ENCODE results near the gene SHROOM3.

Gene SHROOM3

GRCh38 chr4:76492055-76492454, 57.0 kb downstream of the SHROOM3 start:
- no peaks in the 10 kb centered on the region for H3F3A ChIP-seq (ENCODE audit: insufficient read depth)
- H3K79me2 ChIP-seq (ENCODE audit: insufficient read depth, low read length): no peaks in the 10 kb centered on the region
- H3K36me3 ChIP-seq (ENCODE audit: low read length): no peaks in the 10 kb centered on the region
- no peak overlapping the region for H3K4me3 ChIP-seq (ENCODE audit: insufficient read depth, low read length, poor library complexity, severe bottlenecking)
- H3K9me2 ChIP-seq (replicated peaks; ENCODE audit: insufficient read depth, low read length): no peaks in the 10 kb centered on the region
- H3K4me2 ChIP-seq (ENCODE audit: low read depth, low read length, poor library complexity, severe bottlenecking): no peak overlapping the region
- H4K20me1 ChIP-seq (ENCODE audit: low read depth, low read length): no peaks in the 10 kb centered on the region
- H3K9ac ChIP-seq (ENCODE audit: low read length): no peak overlapping the region
- no peak overlapping the region for H3K27ac ChIP-seq (ENCODE audit: low read depth, low read length)
- no peaks in the 10 kb centered on the region for H3K9me3 ChIP-seq (ENCODE audit: insufficient read depth, low read length)
- TF ChIP-seq CTCF (IDR thresholded peaks at IDR 0.05; ENCODE audit: insufficient read depth, low read length, poor library complexity, severe bottlenecking) (no peak), EZH2phosphoT487 (conservative IDR thresholded peaks at IDR 0.05; ENCODE audit: low read length) (no peak)
- H2AFZ ChIP-seq (ENCODE audit: low read depth, low read length, severe bottlenecking): no peak overlapping the region
- H3K27me3 ChIP-seq (ENCODE audit: low read length): no peaks in the 10 kb centered on the region

DNA sequence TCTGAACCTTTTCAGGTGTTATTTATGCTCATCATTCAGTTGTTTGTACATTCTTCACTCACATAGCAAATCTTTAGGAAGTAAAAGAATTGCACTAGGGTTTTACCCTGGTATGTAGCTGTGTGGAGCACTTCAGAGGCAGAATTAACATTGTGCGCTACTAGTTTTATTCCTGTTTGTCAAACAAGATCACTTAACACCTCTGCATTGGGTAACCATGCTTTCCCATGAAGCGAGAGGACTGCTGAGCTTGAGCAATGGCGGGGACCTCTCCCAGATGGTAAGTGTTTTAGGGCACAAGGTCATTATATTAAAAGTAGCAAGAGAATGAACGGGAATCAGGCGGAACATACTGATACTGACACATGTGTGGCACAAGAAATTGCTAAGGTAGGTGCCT, 59.2 kb downstream of the SHROOM3 start:
- Histone ChIP-seq H3K36me3 (ENCODE audit: low read length) (no peaks in the 10 kb centered on the region), H2AFZ (ENCODE audit: low read depth, low read length, severe bottlenecking) (no peak overlapping the region), H3F3A (ENCODE audit: insufficient read depth) (no peaks in the 10 kb centered on the region), H3K79me2 (ENCODE audit: insufficient read depth, low read length) (no peaks in the 10 kb centered on the region), H3K27me3 (ENCODE audit: low read length) (no peaks in the 10 kb centered on the region), H3K9ac (ENCODE audit: low read length) (no peak overlapping the region), H3K9me3 (ENCODE audit: insufficient read depth, low read length) (no peaks in the 10 kb centered on the region), H3K4me2 (ENCODE audit: low read depth, low read length, poor library complexity, severe bottlenecking) (no peak overlapping the region), H3K4me3 (ENCODE audit: insufficient read depth, low read length, poor library complexity, severe bottlenecking) (no peak overlapping the region), H3K27ac (ENCODE audit: low read depth, low read length) (no peak overlapping the region), H4K20me1 (ENCODE audit: low read depth, low read length) (no peaks in the 10 kb centered on the region), H3K9me2 (replicated peaks; ENCODE audit: insufficient read depth, low read length) (no peaks in the 10 kb centered on the region)
- no peak for TF ChIP-seq CTCF (IDR thresholded peaks at IDR 0.05; ENCODE audit: insufficient read depth, low read length, poor library complexity, severe bottlenecking)
- TF ChIP-seq EZH2phosphoT487 (conservative IDR thresholded peaks at IDR 0.05; ENCODE audit: low read length): no peak

- no peaks in the 10 kb centered on the region for H3K79me2 ChIP-seq (ENCODE audit: insufficient read depth, low read length)
- H3F3A ChIP-seq (ENCODE audit: insufficient read depth): no peaks in the 10 kb centered on the region
- H3K27me3 ChIP-seq (ENCODE audit: low read length): no peaks in the 10 kb centered on the region
- H3K36me3 ChIP-seq (ENCODE audit: low read length): no peaks in the 10 kb centered on the region
- H3K27ac ChIP-seq (ENCODE audit: low read depth, low read length): no peak overlapping the region
- H3K4me3 ChIP-seq (ENCODE audit: insufficient read depth, low read length, poor library complexity, severe bottlenecking): no peak overlapping the region
- no peak for TF ChIP-seq CTCF (IDR thresholded peaks at IDR 0.05; ENCODE audit: insufficient read depth, low read length, poor library complexity, severe bottlenecking)
- TF ChIP-seq EZH2phosphoT487 (conservative IDR thresholded peaks at IDR 0.05; ENCODE audit: low read length): no peak
- H3K9me3 ChIP-seq (ENCODE audit: insufficient read depth, low read length): no peaks in the 10 kb centered on the region
- H3K4me2 ChIP-seq (ENCODE audit: low read depth, low read length, poor library complexity, severe bottlenecking): no peak overlapping the region
- H2AFZ ChIP-seq (ENCODE audit: low read depth, low read length, severe bottlenecking): no peak overlapping the region
- no peaks in the 10 kb centered on the region for H4K20me1 ChIP-seq (ENCODE audit: low read depth, low read length)
- H3K9ac ChIP-seq (ENCODE audit: low read length): no peak overlapping the region
- no peaks in the 10 kb centered on the region for H3K9me2 ChIP-seq (replicated peaks; ENCODE audit: insufficient read depth, low read length)
Measured at GRCh38 chr4:76494871-76495590, 60.0 kb downstream of the SHROOM3 start.
